HepG2 (cell line): ENCODE measurements around the gene PRKCE. TPM values are rescaled to one million over a fixed set of nuclear protein-coding genes. Genes with fewer than 3 reads are reported as not detected.

Source experiments
- AGO2 ChIP-seq: fragments of 200-400 bp; formaldehyde crosslinking; optimal IDR thresholded peaks from 2 replicates; pipeline ENCODE3; 2017; ENCODE audit warnings: mild to moderate bottlenecking, low read depth, low read length, moderate library complexity
- DBP ChIP-seq: sonication (generic); formaldehyde crosslinking; IDR thresholded peaks from 2 replicates; pipeline ENCODE4 v1.4.0; 2020; ENCODE audit warnings: missing genetic modification reagents; ENCODE audit errors: not compliant biosample characterization
- FOSL2 ChIP-seq: sonication (generic); formaldehyde crosslinking; IDR thresholded peaks from 2 replicates; pipeline ENCODE4 v1.4.0; 2020; ENCODE audit warnings: missing genetic modification reagents
- FOXK1 ChIP-seq: sonication (generic); formaldehyde crosslinking; IDR thresholded peaks from 2 replicates; pipeline ENCODE4 v1.4.0; 2020; ENCODE audit warnings: low read depth, missing genetic modification reagents, borderline replicate concordance
- GATAD2A ChIP-seq: IDR thresholded peaks from 2 replicates; pipeline ENCODE4 v1.6.1; 2016
- HDAC2 ChIP-seq: sonication (generic); formaldehyde crosslinking; IDR thresholded peaks from 2 replicates; pipeline ENCODE4 v1.4.0; 2020; ENCODE audit warnings: missing genetic modification reagents
- HOMEZ ChIP-seq: IDR thresholded peaks from 2 replicates; pipeline ENCODE4 v1.6.1; 2016; ENCODE audit warnings: low read depth
- MXI1 ChIP-seq: IDR thresholded peaks from 3 replicates; pipeline ENCODE4 v1.6.1; 2012; ENCODE audit warnings: low read depth, low read length, inconsistent platforms, borderline replicate concordance
- NFIB ChIP-seq: sonication (generic); formaldehyde crosslinking; IDR thresholded peaks from 2 replicates; pipeline ENCODE4 v1.9.0; 2021; ENCODE audit warnings: missing genetic modification reagents, mild to moderate bottlenecking, borderline replicate concordance
- NR2F1 ChIP-seq, 2 experiments: fragments of 450-650 bp in 1 of 2; formaldehyde crosslinking in 1 of 2; IDR thresholded peaks; 2 replicates each; pipeline versions ENCODE4 v1.5.0 to v1.6.1; 2016 to 2020; ENCODE audit warnings: mild to moderate bottlenecking in 1 of 2, missing compliant biosample characterization in 1 of 2, missing genetic modification reagents in 1 of 2, moderate library complexity in 1 of 2
- PPARG ChIP-seq: conservative IDR thresholded peaks from 2 replicates; pipeline ENCODE4 v1.6.1; 2016; ENCODE audit warnings: missing biosample characterization, missing genetic modification reagents
- RXRB ChIP-seq: IDR thresholded peaks from 2 replicates; pipeline ENCODE4 v1.6.1; 2016; ENCODE audit warnings: borderline replicate concordance, missing genetic modification reagents, missing compliant biosample characterization
- TSC22D2 ChIP-seq: sonication (generic); formaldehyde crosslinking; IDR thresholded peaks from 2 replicates; pipeline ENCODE4 v1.5.1; 2020; ENCODE audit warnings: missing genetic modification reagents, mild to moderate bottlenecking, borderline replicate concordance
- ZMYM2 ChIP-seq: sonication (generic); formaldehyde crosslinking; IDR thresholded peaks from 2 replicates; pipeline ENCODE4 v1.8.0; 2022; ENCODE audit warnings: mild to moderate bottlenecking, missing genetic modification reagents
- ZNF253 ChIP-seq: sonication (generic); formaldehyde crosslinking; IDR thresholded peaks from 2 replicates; pipeline ENCODE4 v1.8.0; 2022; ENCODE audit warnings: mild to moderate bottlenecking, missing genetic modification reagents, borderline replicate concordance
- ZNF619 ChIP-seq: sonication (generic); formaldehyde crosslinking; IDR thresholded peaks from 2 replicates; pipeline ENCODE4 v1.4.0; 2020; ENCODE audit warnings: mild to moderate bottlenecking, missing genetic modification reagents
- ZNF709 ChIP-seq: sonication (generic); formaldehyde crosslinking; IDR thresholded peaks from 2 replicates; pipeline ENCODE4 v1.5.0; 2020; ENCODE audit warnings: mild to moderate bottlenecking, missing genetic modification reagents
- polyA plus RNA-seq, 8 experiments: library from polyadenylated mRNA; depleted of rRNA in 3 of 8; stranded (reverse) in 7 of 8; unstranded in 1 of 8; fragments of >200 nt; fragmentation: Illumina TruSeq in 4 of 8; extraction: Trizol in 4 of 8; gene quantifications; 2 replicates each; pipeline versions ENCODE4 v1.2.1 to v1.2.3, GENCODE V29; 2011 to 2016; ENCODE audit warnings: low read depth in 4 of 8, missing spikeins in 1 of 8, mixed read lengths in 1 of 8; ENCODE audit not compliant: insufficient read depth in 1 of 8
- total RNA-seq, 5 experiments: library from RNA; depleted of rRNA; stranded (reverse); fragments of >200 nt; fragmentation: Illumina TruSeq; extraction: Trizol; gene quantifications; 2 replicates each; pipeline ENCODE4 v1.2.3, GENCODE V29; 2016; ENCODE audit warnings: low read depth in 1 of 5
- TF ChIP-seq, protein P1 (sequence below): sonication (generic); formaldehyde crosslinking; conservative IDR thresholded peaks from 2 replicates; pipeline ENCODE4 v1.4.0; 2020; ENCODE audit warnings: mild to moderate bottlenecking, missing genetic modification reagents, moderate library complexity
- TF ChIP-seq, protein P2 (sequence below): sonication (generic); formaldehyde crosslinking; IDR thresholded peaks from 2 replicates; pipeline ENCODE4 v1.9.0; 2021; ENCODE audit warnings: missing genetic modification reagents, mild to moderate bottlenecking, borderline replicate concordance
- TF ChIP-seq, protein P3 (sequence below): sonication (generic); formaldehyde crosslinking; IDR thresholded peaks from 2 replicates; pipeline ENCODE4 v1.5.0; 2020; ENCODE audit warnings: mild to moderate bottlenecking, missing genetic modification reagents

PRKCE gene
- total and polyA plus RNA-seq, 2 of the 13 experiments (the other 11 are each of a cell fraction or from before 2014, with no cell fraction given): 1.0 to 3.9 TPM

GRCh38 chr2:46032996-46033395 is 381.5 kb downstream of the PRKCE start (continued):
- TF ChIP-seq, protein P1, sequence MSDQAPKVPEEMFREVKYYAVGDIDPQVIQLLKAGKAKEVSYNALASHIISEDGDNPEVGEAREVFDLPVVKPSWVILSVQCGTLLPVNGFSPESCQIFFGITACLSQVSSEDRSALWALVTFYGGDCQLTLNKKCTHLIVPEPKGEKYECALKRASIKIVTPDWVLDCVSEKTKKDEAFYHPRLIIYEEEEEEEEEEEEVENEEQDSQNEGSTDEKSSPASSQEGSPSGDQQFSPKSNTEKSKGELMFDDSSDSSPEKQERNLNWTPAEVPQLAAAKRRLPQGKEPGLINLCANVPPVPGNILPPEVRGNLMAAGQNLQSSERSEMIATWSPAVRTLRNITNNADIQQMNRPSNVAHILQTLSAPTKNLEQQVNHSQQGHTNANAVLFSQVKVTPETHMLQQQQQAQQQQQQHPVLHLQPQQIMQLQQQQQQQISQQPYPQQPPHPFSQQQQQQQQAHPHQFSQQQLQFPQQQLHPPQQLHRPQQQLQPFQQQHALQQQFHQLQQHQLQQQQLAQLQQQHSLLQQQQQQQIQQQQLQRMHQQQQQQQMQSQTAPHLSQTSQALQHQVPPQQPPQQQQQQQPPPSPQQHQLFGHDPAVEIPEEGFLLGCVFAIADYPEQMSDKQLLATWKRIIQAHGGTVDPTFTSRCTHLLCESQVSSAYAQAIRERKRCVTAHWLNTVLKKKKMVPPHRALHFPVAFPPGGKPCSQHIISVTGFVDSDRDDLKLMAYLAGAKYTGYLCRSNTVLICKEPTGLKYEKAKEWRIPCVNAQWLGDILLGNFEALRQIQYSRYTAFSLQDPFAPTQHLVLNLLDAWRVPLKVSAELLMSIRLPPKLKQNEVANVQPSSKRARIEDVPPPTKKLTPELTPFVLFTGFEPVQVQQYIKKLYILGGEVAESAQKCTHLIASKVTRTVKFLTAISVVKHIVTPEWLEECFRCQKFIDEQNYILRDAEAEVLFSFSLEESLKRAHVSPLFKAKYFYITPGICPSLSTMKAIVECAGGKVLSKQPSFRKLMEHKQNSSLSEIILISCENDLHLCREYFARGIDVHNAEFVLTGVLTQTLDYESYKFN (CRISPR knock-in tag): peak; percentile 55; the same call in 1 of the 2 replicates
- TF ChIP-seq FOXK1 (CRISPR knock-in tag) (peak; percentile 72; the same call in 1 of the 2 replicates), FOSL2 (CRISPR knock-in tag) (peak; percentile 89), HDAC2 (peak; percentile 76), PPARG (peak; percentile 62), ZMYM2 (CRISPR knock-in tag) (0 out of 2 replicates have a peak, but pooled peaks have one; percentile 30), TSC22D2 (no peak), AGO2 (no peak), GATAD2A (CRISPR knock-in tag) (peak; percentile 90), NFIB (CRISPR knock-in tag) (no peak), DBP (CRISPR knock-in tag) (no peak), ZNF619 (CRISPR knock-in tag) (no peak), RXRB (CRISPR knock-in tag) (peak; percentile 80), ZNF709 (CRISPR knock-in tag) (no peak), MXI1 (0 out of 3 replicates have a peak, but pooled peaks have one; percentile 42), HOMEZ (CRISPR knock-in tag) (peak; percentile 33; the same call in 1 of the 2 replicates), NR2F1 (CRISPR knock-in tag; IDR thresholded peaks at IDR 0.05) (0 out of 4 replicates have a peak, but pooled peaks of 1 of the 2 experiments have one; percentile 15), ZNF253 (CRISPR knock-in tag) (no peak)
- TF ChIP-seq, protein P2, sequence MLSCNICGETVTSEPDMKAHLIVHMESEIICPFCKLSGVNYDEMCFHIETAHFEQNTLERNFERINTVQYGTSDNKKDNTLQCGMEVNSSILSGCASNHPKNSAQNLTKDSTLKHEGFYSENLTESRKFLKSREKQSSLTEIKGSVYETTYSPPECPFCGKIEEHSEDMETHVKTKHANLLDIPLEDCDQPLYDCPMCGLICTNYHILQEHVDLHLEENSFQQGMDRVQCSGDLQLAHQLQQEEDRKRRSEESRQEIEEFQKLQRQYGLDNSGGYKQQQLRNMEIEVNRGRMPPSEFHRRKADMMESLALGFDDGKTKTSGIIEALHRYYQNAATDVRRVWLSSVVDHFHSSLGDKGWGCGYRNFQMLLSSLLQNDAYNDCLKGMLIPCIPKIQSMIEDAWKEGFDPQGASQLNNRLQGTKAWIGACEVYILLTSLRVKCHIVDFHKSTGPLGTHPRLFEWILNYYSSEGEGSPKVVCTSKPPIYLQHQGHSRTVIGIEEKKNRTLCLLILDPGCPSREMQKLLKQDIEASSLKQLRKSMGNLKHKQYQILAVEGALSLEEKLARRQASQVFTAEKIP (CRISPR knock-in tag): no peak
- TF ChIP-seq, protein P3, sequence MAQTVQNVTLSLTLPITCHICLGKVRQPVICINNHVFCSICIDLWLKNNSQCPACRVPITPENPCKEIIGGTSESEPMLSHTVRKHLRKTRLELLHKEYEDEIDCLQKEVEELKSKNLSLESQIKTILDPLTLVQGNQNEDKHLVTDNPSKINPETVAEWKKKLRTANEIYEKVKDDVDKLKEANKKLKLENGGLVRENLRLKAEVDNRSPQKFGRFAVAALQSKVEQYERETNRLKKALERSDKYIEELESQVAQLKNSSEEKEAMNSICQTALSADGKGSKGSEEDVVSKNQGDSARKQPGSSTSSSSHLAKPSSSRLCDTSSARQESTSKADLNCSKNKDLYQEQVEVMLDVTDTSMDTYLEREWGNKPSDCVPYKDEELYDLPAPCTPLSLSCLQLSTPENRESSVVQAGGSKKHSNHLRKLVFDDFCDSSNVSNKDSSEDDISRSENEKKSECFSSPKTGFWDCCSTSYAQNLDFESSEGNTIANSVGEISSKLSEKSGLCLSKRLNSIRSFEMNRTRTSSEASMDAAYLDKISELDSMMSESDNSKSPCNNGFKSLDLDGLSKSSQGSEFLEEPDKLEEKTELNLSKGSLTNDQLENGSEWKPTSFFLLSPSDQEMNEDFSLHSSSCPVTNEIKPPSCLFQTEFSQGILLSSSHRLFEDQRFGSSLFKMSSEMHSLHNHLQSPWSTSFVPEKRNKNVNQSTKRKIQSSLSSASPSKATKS (CRISPR knock-in tag): no peak
